ENCODE measurements around the gene C10orf90.
A peak's percentile ranks its signal among the peaks of the same experiment; 100 is the strongest.

Gene C10orf90

DNA sequence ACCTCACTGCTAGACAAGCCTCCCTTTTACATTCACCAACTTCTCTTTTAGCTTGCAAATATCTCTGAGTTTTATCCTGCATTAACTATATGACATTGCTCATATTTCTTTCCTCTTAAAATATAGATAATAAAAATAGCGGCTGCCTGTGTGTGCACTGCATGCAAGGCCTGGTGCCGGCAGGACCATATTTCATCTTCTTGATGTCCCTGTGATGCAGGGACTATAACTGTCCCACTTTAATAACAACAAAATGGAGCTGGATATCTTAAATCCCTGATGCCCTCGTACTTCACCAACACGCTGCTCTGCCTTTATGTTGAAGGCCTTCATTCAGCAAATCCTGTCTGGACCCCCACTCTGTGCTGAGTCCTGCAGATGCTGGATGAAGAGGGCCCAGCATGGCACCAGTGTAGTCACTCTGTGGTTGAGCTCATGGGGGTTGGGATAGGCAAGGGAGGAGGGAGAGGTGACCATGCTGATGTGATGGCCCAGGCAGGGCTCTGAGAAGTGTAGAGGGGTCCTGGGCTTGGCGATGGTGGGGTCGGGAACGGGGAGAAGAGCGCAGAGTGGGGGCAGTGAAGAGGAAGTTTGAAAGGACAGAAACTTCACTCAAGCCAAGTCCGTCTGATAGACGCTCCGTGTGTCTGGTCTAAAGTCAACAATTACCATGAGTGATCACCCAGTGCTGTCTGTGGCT lies 40.4 kb downstream of the C10orf90 start:
- no peak for DNase-seq

GRCh38 chr10:126628746-126629145 lies 41.7 kb downstream of the C10orf90 start:
- no peak for DNase-seq

- no peak for DNase-seq
Measured at GRCh38 chr10:126621846-126622245, 48.6 kb downstream of the C10orf90 start.

DNA sequence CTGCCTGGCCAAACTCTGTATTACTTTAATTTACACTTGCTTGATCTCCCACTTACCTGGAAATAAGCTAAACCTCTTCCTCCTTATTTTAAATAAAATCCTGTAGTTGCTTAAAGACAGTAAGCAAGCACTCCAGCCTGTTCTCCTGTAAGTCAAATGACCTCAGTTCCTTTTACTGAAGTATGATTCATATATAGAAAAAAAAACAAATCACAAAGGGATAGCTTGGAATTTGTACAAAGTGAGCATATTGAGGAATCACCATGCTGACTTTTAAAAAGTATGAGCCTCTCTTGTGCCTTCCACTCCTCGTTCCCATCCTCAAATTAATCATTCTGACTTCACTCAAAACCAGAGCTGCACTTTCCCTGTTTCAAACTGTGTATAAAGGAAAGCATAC lies 52.0 kb downstream of the C10orf90 start:
- DNase-seq: no peak

DNA sequence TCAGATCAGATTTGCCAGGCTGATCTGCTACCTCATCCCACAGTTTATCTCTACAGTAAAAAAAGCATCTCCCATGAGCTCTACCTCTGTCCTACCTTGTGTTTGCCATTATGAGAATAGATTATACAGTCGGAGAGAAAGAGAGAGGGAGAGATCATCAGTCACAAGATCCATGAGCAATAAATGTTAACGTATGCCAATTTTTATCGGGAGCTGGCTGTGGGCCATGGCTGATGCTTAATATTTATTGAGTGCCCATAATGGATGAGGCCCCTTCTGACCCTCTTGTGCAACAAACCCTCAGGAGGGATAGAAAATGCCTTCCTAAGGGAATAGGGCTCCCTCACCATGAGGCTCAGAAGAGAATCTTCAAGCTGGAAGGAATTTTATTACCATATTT lies 52.8 kb downstream of the C10orf90 start:
- DNase-seq: no peak

- DNase-seq: no peak
Measured at GRCh38 chr10:126617208-126617607, 53.3 kb downstream of the C10orf90 start.

DNA sequence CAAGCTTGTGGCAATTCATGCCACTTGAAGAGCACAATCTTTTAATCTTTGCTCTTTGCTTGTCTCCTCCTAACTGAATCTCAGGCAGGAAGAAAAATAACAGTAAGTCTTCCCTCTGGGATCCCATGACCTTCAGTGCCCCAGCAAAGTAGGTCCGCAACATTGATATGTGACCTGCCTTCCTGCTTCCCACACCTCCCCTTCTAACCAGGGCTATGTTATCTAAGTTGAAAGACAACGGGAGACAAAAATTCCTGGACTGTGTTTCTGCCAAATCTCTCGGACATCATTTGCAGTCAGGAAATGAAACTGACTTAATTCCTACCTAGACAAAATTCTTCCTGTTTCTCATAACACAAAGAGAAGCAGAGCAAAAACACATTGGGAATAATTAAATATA lies 53.8 kb downstream of the C10orf90 start:
- no peak for DNase-seq

DNA sequence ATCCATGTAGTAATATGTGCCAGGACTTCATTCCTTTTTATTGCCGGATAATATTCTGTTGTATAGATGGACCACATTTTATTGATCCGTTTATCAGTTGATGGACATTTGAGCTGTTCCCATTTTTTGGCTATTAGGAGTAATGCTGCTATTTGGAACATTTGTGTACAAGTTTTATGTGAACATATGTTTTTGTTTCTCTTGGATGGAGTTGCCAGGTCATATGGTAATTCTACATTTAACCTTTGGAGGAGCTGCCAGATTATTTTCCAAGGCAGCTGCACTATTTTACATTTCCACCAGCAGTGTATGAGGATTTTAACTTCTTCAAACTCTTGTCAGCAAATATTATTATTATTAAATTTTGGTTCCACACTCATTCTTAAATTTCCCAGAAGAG lies 59.2 kb downstream of the C10orf90 start:
- no peak for DNase-seq

- no peak for DNase-seq
Measured at GRCh38 chr10:126609566-126609965, 60.9 kb downstream of the C10orf90 start.

DNA sequence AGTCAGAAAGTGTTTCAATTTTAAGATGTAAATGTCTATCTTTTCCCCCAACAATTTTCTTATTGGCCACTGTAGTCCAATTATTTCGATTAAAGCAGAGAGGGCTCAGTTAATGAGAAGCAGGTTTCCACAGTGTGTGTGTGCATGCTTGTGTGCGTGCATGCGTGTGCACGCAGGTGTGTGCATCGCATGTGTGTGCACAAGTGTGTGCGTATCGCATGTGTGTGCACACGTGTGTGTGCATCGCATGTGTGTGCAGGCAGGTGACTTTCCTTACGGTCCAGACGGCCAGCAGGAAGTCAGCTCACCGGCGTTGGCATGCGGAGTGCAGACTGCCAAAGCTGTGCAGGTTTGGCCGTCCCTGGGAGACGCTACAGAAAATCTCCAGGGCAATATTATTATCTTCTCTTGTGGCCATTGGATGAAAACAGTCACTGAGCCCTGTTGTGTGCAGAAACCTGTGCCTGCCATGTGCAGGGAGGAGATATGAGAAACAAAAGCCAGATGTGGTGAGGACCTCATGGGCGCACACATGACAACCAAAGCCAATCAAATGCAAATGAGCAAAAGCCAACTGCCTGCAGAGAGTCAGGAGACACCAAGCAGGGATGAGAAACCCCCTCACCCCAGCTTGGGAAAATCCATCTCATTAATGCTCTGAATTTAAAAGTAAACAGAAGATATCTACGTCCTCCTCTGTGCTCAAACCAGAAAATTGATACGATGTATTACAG lies 70.4 kb downstream of the C10orf90 start:
- no peak for DNase-seq

GRCh38 chr10:126598009-126598408 lies 72.5 kb downstream of the C10orf90 start:
- peak; percentile 1 for DNase-seq

- DNase-seq: no peak
Measured at GRCh38 chr10:126597211-126597610, 73.3 kb downstream of the C10orf90 start.

GRCh38 chr10:126596472-126597016 lies 73.9 kb downstream of the C10orf90 start:
- DNase-seq: no peak

- no peak for DNase-seq
Measured at GRCh38 chr10:126595160-126595559, 75.3 kb downstream of the C10orf90 start.

DNA sequence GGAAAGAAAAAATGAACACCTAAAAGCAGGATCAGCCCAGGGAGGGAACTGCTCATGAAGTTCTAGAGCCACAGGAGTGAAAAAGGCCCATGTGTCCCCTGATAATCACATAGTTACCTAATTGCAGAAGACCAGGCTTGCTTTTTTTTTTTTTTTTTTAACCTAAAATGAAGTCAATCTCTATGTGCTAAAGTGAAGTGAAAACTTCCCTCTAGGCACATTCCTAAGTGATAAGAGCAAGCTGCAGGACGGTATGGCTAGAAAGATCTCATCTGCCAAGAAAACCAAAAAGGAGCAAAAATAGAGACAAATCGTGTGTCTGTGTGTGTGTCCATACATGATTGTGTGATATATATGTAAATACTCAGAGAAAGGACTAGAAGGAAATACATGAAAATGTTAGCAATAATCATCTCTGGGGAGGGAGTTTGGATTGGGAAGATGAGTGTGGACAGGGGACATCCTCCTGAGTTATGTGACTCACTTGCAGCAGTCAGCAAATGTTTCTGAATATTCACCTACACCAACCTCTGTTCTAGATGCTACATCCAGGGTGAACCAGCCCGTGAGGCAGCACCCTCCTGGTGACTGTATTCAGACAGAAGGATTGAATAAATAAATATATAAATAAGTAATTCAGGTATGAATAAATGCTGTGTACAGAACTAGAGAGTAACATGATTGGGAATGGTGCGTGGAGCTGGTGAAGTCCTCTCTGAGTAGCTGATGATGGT lies 76.4 kb downstream of the C10orf90 start:
- no peak for DNase-seq

DNA sequence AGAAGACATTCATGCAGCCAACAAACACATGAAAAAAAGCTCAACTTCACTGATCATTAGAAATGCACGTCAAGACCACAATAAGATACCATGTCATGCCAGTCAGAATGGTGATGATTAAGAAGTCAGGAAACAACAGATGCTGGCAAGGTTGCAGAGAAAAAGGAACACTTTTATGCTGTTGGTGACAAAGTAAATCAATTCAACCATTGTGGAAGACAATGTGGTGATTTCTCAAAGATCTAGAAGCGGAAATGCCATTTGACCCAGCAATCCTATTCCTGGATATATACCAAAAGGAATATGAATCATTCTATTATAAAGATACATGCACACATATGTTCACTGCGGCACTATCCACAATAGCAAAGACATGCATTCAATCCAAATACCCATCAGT lies 77.6 kb downstream of the C10orf90 start:
- DNase-seq: no peak

GRCh38 chr10:126588024-126588423 lies 82.5 kb downstream of the C10orf90 start:
- no peak for DNase-seq

- no peak for DNase-seq
Measured at GRCh38 chr10:126586878-126587277, 83.6 kb downstream of the C10orf90 start.

GRCh38 chr10:126586128-126586527 lies 84.4 kb downstream of the C10orf90 start:
- DNase-seq: no peak

DNA sequence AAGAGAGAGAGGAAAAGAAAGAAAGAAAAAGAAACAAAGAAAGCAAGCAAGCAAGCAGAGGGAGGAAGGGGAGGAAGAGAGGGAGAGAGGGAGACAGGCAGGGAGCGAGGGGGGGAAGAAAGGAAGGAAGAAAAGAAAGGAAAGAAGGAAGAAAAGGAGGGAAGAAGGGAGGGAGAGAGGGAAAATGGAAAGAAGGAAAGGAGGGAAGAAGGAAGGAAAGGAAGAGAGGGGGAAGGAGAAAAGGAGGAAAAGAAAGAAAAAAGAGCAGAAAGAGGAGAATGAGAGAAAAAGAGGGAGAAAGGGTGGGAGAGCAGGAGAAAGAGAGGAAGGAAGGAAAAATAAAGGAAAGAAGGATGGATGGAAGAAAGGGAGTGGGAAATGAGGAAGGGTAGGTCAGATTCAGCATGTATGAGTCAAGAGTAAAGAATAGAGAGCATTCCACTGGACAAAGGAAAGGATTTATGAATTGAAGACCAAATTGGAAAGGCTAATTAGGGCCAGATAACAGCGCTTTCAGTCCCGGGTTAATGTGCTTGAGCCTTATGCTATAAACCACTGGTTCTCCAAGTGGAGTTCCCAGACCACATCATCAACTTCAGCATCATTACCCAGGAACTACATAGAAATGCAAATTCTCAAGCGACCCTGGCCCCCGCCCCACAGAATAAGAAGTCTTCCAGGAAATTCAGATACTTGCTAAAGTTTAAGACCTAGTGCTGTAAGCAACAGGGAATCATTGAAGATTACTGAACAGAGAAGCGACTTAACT lies 85.1 kb downstream of the C10orf90 start:
- no peak for DNase-seq

- no peak for DNase-seq
Measured at GRCh38 chr10:126584836-126585235, 85.7 kb downstream of the C10orf90 start.

- no peak for DNase-seq
Measured at GRCh38 chr10:126583552-126584200, 86.8 kb downstream of the C10orf90 start.
